Stimulated activated CD8-positive, alpha-beta memory T cell treated with anti-CD3 and anti-CD28 coated beads, Interleukin-12 subunit alpha, Interleukin-12 subunit beta, amount 100 ng/mL, for 24 hours (primary cell): ENCODE data around the gene GLYATL1B.
"Not testable (repeated sequence)": the region's sequence is repeated elsewhere in the genome, so short reads cannot be mapped to it uniquely, and the experiment has no call there.

Experiments used
- DNase-seq: peaks from one replicate; pipeline ENCODE4 v3.0.0-alpha.2; 2020; ENCODE audit errors: extremely low read depth

The GLYATL1B gene

GRCh38 chr11:59086007-59086406, at the start of gene GLYATL1B:
Gene GLYATL1B, plus strand, starts transcription at chr11:59086307. Its CDS starts 0 bp downstream, at chr11:59086307.
- DNase-seq: not testable (repeated sequence)

GRCh38 chr11:59036542-59036941, 49.6 kb upstream of the GLYATL1B start:
- DNase-seq: not testable (repeated sequence)

- DNase-seq: not testable (repeated sequence)
These were observed 48.7 kb upstream of the GLYATL1B start for GRCh38 chr11:59037434-59037833.

- no peak for DNase-seq
These were observed 45.5 kb upstream of the GLYATL1B start for GRCh38 chr11:59040607-59041006.

- DNase-seq: not testable (repeated sequence)
These were observed 34.7 kb upstream of the GLYATL1B start for GRCh38 chr11:59051383-59051782.

- not testable (repeated sequence) for DNase-seq
These were observed 33.8 kb upstream of the GLYATL1B start for GRCh38 chr11:59052355-59052754.

- peak; percentile 45 for DNase-seq
These were observed 32.7 kb upstream of the GLYATL1B start for GRCh38 chr11:59053387-59053786.

GRCh38 chr11:59058120-59059033, 27.7 kb upstream of the GLYATL1B start:
- DNase-seq: peak; percentile 23

- not testable (repeated sequence) for DNase-seq
These were observed 26.0 kb upstream of the GLYATL1B start for GRCh38 chr11:59060096-59060495.

GRCh38 chr11:59062602-59063529, 23.2 kb upstream of the GLYATL1B start:
- DNase-seq: no peak

- DNase-seq: not testable (repeated sequence)
These were observed 21.9 kb upstream of the GLYATL1B start for GRCh38 chr11:59063996-59064727.

GRCh38 chr11:59069087-59069486, 17.0 kb upstream of the GLYATL1B start:
- DNase-seq: no peak

GRCh38 chr11:59076876-59077571, 9.1 kb upstream of the GLYATL1B start:
- DNase-seq: no peak

- no peak for DNase-seq
These were observed 7.7 kb upstream of the GLYATL1B start for GRCh38 chr11:59078435-59078834.

- DNase-seq: no peak
These were observed 7.0 kb upstream of the GLYATL1B start for GRCh38 chr11:59079086-59079485.

- not testable (repeated sequence) for DNase-seq
These were observed 5.7 kb upstream of the GLYATL1B start for GRCh38 chr11:59080421-59080820.

- DNase-seq: not testable (repeated sequence)
These were observed 4.6 kb upstream of the GLYATL1B start for GRCh38 chr11:59081430-59082020.

GRCh38 chr11:59088162-59088561, 2.1 kb downstream of the GLYATL1B start:
- no peak for DNase-seq

GRCh38 chr11:59093576-59093975, 7.5 kb downstream of the GLYATL1B start:
- not testable (repeated sequence) for DNase-seq

- DNase-seq: not testable (repeated sequence)
These were observed 9.1 kb downstream of the GLYATL1B start for GRCh38 chr11:59095225-59095624.
